ENCODE measurements around the gene SYPL2. TPM values are rescaled to one million over a fixed set of nuclear protein-coding genes. Genes with fewer than 3 reads are reported as not detected.

The SYPL2 gene
- polyA plus RNA-seq, 2 donors, result 0.16 to 0.38 TPM

DNA sequence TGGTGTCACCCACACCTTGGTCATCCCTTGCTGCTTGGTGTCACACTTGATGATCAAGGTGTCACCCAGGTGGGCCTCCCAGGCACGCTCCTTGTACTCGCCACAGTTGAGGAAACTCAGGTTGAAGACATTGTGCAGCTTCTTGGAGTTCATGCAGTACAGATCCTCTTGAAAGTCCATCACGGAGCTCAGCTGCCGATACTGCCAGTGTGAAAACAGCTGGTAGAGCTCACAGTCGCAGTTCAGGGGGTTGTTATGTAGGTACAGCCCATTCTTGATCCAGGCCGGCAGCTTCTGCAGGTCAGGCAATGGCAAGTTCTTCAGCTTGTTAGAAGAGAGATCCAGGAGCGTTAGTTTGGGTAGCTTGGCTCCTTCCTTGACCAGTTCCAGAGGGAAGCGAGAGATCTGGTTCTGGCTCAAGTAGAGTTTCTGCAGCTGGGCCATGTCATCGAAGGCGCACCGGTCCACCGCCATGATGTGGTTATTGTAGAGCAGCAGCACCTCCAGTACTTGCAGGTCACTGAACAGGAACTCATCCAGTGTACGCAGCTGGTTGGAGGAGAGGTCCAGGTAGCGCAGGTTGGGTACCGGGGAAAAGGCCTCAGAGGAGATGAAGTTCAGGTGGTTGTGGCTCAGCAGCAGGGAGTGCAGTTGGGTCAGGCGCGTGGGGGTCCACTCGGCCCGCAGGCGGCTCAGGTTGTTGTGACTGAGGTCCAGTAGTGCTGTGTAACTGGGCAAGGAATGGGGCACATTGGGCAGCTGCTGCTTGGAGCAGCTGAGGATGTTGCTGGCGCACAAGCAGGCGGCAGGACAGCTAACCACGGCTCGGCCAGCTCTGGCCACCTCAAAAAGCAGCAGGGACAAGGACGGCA, 41.9 kb downstream of the SYPL2 start:
- Histone ChIP-seq H3K27ac (ENCODE audit: low read depth in 2 of 2, low read length in 1 of 2) (no peak overlapping the region), H3K4me3 (ENCODE audit: low read depth in 1 of 2, low read length in 2 of 2) (no peak overlapping the region), H3K27me3 (ENCODE audit: control insufficient read depth in 1 of 2, insufficient read depth in 2 of 2, low read length in 2 of 2) (no peaks in the 10 kb centered on the region), H3K36me3 (ENCODE audit: control insufficient read depth in 2 of 2, insufficient read depth in 2 of 2, low read length in 1 of 2) (peaks cover 0 to 11% of the 10 kb centered on the region in 2 donors), H3K9me3 (ENCODE audit: control insufficient read depth in 2 of 2, insufficient read depth in 1 of 2, low read depth in 1 of 2, low read length in 1 of 2) (no peaks in the 10 kb centered on the region), H3K4me1 (ENCODE audit: control insufficient read depth in 2 of 2, insufficient read depth in 2 of 2, low read length in 1 of 2) (peaks cover 2 to 15% of the 10 kb centered on the region in 2 donors)
- WGBS, 2 donors, result 92 to 94% methylated on average over 25 of the region's 25 CpGs

DNA sequence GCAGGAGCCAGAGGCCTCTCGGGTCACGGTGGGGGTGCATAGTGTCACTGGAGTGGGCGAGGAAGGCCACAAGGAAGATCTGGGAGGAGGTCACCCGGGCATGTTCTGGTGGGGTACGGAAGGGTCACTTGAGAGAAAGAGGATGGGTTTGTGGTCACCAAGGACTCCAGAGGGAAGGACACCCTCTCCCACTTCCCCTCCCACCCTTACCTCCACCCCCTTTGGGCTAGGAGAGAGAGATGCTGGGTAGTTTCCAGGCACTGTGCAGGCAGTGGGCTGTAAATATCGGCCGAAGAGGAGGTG, 42.5 kb downstream of the SYPL2 start:
- Histone ChIP-seq H3K36me3 (ENCODE audit: control insufficient read depth in 2 of 2, insufficient read depth in 2 of 2, low read length in 1 of 2) (peaks cover 0 to 11% of the 10 kb centered on the region in 2 donors), H3K27me3 (ENCODE audit: control insufficient read depth in 1 of 2, insufficient read depth in 2 of 2, low read length in 2 of 2) (no peaks in the 10 kb centered on the region), H3K9me3 (ENCODE audit: control insufficient read depth in 2 of 2, insufficient read depth in 1 of 2, low read depth in 1 of 2, low read length in 1 of 2) (no peaks in the 10 kb centered on the region), H3K4me1 (ENCODE audit: control insufficient read depth in 2 of 2, insufficient read depth in 2 of 2, low read length in 1 of 2) (peaks cover 2 to 15% of the 10 kb centered on the region in 2 donors), H3K27ac (ENCODE audit: low read depth in 2 of 2, low read length in 1 of 2) (no peak overlapping the region), H3K4me3 (ENCODE audit: low read depth in 1 of 2, low read length in 2 of 2) (peak overlapping the region; percentile 66 to 69)
- WGBS, 2 donors, result 65 to 69% methylated on average over 7 of the region's 7 CpGs

DNA sequence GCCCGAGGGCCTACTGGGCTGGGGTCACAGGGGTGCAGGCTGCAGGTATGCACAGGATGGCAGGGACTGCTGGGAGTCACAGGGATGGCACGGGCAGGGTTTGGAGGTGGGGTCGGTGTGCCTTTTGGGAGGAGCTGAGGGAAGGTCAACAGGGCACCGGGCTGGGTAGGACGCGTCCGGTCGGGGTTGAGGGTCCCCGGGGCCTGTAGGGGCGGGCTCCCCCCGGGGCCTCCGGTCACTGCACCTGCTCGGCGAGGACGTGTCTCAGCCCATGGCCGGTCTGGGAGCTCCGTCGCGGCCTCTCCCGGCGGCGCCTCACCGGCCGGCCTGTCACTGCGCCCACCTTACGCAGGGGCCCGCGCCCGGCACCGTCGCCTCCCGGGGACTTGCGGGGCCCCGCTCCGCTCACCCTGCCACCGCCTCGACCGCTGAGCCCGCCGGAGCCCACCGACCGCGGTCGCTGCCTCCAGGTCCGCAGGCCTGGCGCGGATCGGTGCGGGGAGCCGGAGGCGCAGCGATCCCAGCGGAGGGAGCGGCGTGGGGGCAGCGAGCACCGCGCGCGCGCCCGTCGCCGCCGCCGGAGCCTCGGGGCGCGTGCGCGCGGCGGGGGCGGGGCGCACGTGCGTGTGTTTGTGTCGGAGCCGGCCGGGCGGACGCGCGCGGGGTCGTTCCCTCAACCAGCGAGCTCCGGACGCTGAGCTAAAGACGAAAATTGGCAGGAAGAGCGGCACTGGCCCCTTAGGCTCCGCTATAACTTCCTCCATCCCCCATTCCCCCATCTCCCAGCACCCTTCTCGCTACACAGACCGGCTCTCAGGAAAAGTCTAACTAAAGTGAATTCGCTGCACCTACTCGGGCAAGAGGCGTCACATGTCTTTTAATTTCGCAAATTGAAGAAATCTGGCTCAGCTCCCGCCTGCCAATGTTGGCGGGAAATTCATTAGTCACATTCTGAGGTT, 43.1 kb downstream of the SYPL2 start, which contains the start of gene AMIGO1:
Gene AMIGO1 (minus strand): TSS at position 552 of the 959 bp plus-strand sequence. CDS start 815 bp downstream, outside the sequence.
- H3K36me3 ChIP-seq (ENCODE audit: control insufficient read depth in 2 of 2, insufficient read depth in 2 of 2, low read length in 1 of 2), result peaks cover 0 to 11% of the 10 kb centered on the region in 2 donors
- H3K9me3 ChIP-seq (ENCODE audit: control insufficient read depth in 2 of 2, insufficient read depth in 1 of 2, low read depth in 1 of 2, low read length in 1 of 2), result no peaks in the 10 kb centered on the region
- no peaks in the 10 kb centered on the region for H3K27me3 ChIP-seq (ENCODE audit: control insufficient read depth in 1 of 2, insufficient read depth in 2 of 2, low read length in 2 of 2)
- 1% methylated on average over 78 to 100 of the region's 100 CpGs for WGBS, 2 donors
- H3K4me1 ChIP-seq (ENCODE audit: control insufficient read depth in 2 of 2, insufficient read depth in 2 of 2, low read length in 1 of 2), result peaks cover 2 to 14% of the 10 kb centered on the region in 2 donors
- H3K4me3 ChIP-seq (ENCODE audit: low read depth in 1 of 2, low read length in 2 of 2), result peak within 1 kb of the TSS; percentile 66 to 69
- H3K27ac ChIP-seq (ENCODE audit: low read depth in 2 of 2, low read length in 1 of 2), result no peak within 1 kb of the TSS

DNA sequence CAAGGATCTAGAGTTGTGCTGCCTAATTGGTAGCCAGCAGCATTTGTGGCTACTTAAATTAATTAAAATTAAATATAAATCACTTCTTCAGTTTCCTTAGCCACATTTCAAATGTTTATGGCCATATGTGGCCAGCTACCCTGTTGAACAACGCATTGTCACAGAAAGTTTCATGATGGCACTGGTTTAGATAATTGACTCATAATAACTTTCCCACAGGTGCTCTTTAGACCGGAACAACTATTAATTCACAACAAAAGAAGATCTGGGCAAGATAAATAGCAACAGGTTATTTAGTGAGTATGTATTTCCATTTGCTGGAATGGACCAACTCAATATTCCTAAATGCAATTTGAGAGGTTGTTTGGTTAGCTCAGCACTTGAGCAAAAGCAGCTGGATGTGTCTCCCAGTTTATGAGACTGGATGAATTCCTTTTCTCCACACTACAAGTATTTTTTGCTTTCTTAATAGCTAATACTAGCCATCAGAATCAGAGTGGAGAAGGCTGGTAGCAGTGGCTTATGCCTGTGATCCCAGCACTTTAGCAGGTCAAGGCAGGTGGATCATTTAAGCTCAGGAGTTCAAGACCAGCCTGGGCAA, 46.9 kb downstream of the SYPL2 start:
- Histone ChIP-seq H3K27me3 (ENCODE audit: control insufficient read depth in 1 of 2, insufficient read depth in 2 of 2, low read length in 2 of 2) (no peaks in the 10 kb centered on the region), H3K9me3 (ENCODE audit: control insufficient read depth in 2 of 2, insufficient read depth in 1 of 2, low read depth in 1 of 2, low read length in 1 of 2) (no peaks in the 10 kb centered on the region), H3K27ac (ENCODE audit: low read depth in 2 of 2, low read length in 1 of 2) (no peak overlapping the region), H3K4me1 (ENCODE audit: control insufficient read depth in 2 of 2, insufficient read depth in 2 of 2, low read length in 1 of 2) (peaks cover 0 to 14% of the 10 kb centered on the region in 2 donors), H3K4me3 (ENCODE audit: low read depth in 1 of 2, low read length in 2 of 2) (no peak overlapping the region), H3K36me3 (ENCODE audit: control insufficient read depth in 2 of 2, insufficient read depth in 2 of 2, low read length in 1 of 2) (no peaks in the 10 kb centered on the region)
- 63 to 74% methylated on average over 2 of the region's 2 CpGs for WGBS, 2 donors

DNA sequence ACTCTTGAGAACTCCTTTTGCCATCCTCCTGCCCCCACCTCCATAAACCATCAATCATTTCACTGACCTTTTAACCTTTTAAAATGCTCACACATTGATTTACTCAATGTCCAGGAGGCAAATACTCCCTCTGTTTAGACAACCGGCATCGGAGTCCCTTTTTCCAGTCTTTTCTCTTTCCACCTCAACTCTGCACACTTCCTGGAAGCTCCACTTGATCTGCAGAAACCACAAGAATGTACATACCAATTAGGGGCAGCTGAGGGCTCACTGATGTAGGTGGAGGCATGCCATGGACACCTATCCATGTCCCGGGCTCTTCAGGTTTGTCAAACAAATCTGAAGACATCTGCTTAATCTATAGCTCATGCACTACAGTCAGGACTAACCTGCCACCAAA, 48.5 kb downstream of the SYPL2 start:
- WGBS, 2 donors, result 63 to 65% methylated on average over 3 of the region's 3 CpGs
- Histone ChIP-seq H3K4me1 (ENCODE audit: control insufficient read depth in 2 of 2, insufficient read depth in 2 of 2, low read length in 1 of 2) (peaks cover 0 to 5% of the 10 kb centered on the region in 2 donors), H3K27ac (ENCODE audit: low read depth in 2 of 2, low read length in 1 of 2) (no peak overlapping the region), H3K4me3 (ENCODE audit: low read depth in 1 of 2, low read length in 2 of 2) (no peak overlapping the region), H3K9me3 (ENCODE audit: control insufficient read depth in 2 of 2, insufficient read depth in 1 of 2, low read depth in 1 of 2, low read length in 1 of 2) (no peaks in the 10 kb centered on the region), H3K27me3 (ENCODE audit: control insufficient read depth in 1 of 2, insufficient read depth in 2 of 2, low read length in 2 of 2) (no peaks in the 10 kb centered on the region), H3K36me3 (ENCODE audit: control insufficient read depth in 2 of 2, insufficient read depth in 2 of 2, low read length in 1 of 2) (no peaks in the 10 kb centered on the region)

DNA sequence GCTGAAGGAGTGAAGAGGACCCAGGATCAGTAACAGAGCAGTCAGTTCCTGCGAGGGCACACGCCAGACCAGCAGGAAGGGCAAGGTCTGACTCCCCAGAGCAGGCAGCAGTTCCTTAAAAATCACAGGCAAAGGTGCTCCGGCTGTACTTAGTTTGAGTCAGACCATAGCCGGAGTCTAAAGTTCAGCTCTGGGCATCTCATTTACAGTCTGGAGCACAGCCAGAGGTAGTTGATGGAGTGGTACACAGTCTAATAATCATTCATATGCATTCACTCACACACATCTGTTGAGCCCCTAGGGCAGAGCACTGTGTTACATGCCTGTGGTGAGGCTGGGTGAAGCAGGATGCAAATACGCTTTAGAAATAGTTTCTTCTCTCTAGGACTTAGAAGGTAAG, 50.5 kb downstream of the SYPL2 start:
- Histone ChIP-seq H3K27ac (ENCODE audit: low read depth in 2 of 2, low read length in 1 of 2) (no peak overlapping the region), H3K4me1 (ENCODE audit: control insufficient read depth in 2 of 2, insufficient read depth in 2 of 2, low read length in 1 of 2) (no peaks in the 10 kb centered on the region), H3K36me3 (ENCODE audit: control insufficient read depth in 2 of 2, insufficient read depth in 2 of 2, low read length in 1 of 2) (no peaks in the 10 kb centered on the region), H3K4me3 (ENCODE audit: low read depth in 1 of 2, low read length in 2 of 2) (no peak overlapping the region), H3K9me3 (ENCODE audit: control insufficient read depth in 2 of 2, insufficient read depth in 1 of 2, low read depth in 1 of 2, low read length in 1 of 2) (no peaks in the 10 kb centered on the region), H3K27me3 (ENCODE audit: control insufficient read depth in 1 of 2, insufficient read depth in 2 of 2, low read length in 2 of 2) (no peaks in the 10 kb centered on the region)
- WGBS, 2 donors, result 73 to 86% methylated on average over 5 of the region's 5 CpGs

DNA sequence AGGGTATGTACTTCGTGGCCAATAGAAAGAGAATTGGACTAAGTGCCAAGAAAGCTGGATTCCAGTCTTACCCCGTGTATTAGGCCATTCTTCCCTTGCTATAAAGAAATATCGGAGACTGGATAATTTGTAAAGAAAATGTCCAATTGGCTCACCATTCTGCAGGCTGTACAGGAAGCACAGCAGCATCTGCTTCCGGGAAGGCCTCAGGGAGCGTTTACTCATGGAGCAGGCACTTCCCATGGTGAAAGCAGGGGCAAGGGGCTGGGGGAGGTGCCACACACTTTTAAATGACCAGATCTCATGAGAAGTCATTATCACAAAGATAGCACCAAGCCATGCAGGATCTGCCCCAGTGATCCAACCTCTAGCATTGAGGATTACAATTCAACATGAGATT, 51.0 kb downstream of the SYPL2 start:
- Histone ChIP-seq H3K9me3 (ENCODE audit: control insufficient read depth in 2 of 2, insufficient read depth in 1 of 2, low read depth in 1 of 2, low read length in 1 of 2) (no peaks in the 10 kb centered on the region), H3K27me3 (ENCODE audit: control insufficient read depth in 1 of 2, insufficient read depth in 2 of 2, low read length in 2 of 2) (no peaks in the 10 kb centered on the region), H3K36me3 (ENCODE audit: control insufficient read depth in 2 of 2, insufficient read depth in 2 of 2, low read length in 1 of 2) (no peaks in the 10 kb centered on the region), H3K4me1 (ENCODE audit: control insufficient read depth in 2 of 2, insufficient read depth in 2 of 2, low read length in 1 of 2) (no peaks in the 10 kb centered on the region), H3K4me3 (ENCODE audit: low read depth in 1 of 2, low read length in 2 of 2) (no peak overlapping the region), H3K27ac (ENCODE audit: low read depth in 2 of 2, low read length in 1 of 2) (no peak overlapping the region)
- WGBS, 2 donors, result 82 to 85% methylated on average over 5 of the region's 5 CpGs

DNA sequence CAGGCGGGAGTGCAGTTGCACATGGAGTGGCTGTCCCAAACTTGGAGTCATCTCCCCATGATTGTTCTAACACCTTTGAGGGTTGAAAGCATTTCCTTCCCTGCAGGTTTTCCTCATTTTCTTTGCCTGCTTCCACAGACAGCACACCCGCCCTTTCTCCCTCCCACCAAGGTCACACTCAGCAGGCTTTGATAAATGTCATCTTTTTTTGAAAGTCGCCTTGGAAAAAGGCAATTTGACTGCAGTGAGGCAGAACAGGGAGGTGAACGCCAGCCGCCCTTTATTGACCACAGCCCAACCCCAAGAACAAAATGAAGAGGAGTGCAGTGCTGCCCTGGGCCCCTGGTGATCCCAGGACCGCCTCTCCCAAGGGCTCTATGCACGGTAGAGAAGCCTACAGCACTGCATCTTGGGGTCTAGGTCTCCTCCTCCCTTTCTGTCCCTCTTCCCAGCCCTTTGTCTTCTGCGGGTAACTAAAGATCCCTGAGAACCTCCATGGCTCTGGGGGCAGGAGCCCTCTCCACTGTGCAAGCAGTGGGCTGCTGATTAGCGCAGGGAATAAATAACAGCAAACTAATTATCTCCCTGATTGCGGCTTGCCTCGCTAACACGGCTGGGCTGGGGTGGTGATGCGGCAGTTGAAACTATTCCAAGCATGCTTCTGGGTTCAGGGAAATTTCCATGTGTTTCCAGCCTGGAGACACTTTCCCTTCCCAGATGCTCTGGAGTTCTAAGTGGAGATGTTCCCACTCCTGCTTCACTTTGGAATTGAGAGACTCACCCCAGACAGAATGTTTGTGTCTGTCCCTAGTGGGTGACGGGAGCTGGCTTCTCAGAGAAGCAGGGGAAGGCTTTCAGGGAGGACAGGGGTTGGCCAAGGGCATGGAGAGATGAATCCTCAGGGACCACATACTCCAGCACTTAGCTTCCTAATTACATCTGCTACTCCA, 54.9 kb downstream of the SYPL2 start:
- 69 to 73% methylated on average over 14 of the region's 14 CpGs for WGBS, 2 donors
- no peaks in the 10 kb centered on the region for H3K9me3 ChIP-seq (ENCODE audit: control insufficient read depth in 2 of 2, insufficient read depth in 1 of 2, low read depth in 1 of 2, low read length in 1 of 2)
- no peaks in the 10 kb centered on the region for H3K36me3 ChIP-seq (ENCODE audit: control insufficient read depth in 2 of 2, insufficient read depth in 2 of 2, low read length in 1 of 2)
- H3K4me3 ChIP-seq (ENCODE audit: low read depth in 1 of 2, low read length in 2 of 2), result no peak overlapping the region
- H3K27ac ChIP-seq (ENCODE audit: low read depth in 2 of 2, low read length in 1 of 2), result no peak overlapping the region
- H3K27me3 ChIP-seq (ENCODE audit: control insufficient read depth in 1 of 2, insufficient read depth in 2 of 2, low read length in 2 of 2), result no peaks in the 10 kb centered on the region
- no peaks in the 10 kb centered on the region for H3K4me1 ChIP-seq (ENCODE audit: control insufficient read depth in 2 of 2, insufficient read depth in 2 of 2, low read length in 1 of 2)
